Mesothelial cell of epicardium (in vitro differentiated cells): ENCODE measurements around the gene KYAT1. TPM values are rescaled to one million over a fixed set of nuclear protein-coding genes. Genes with fewer than 3 reads are reported as not detected.

Source experiments
- DNase-seq, 2 experiments: peaks; one replicate each; pipeline ENCODE4 v3.0.0; 2021; ENCODE audit warnings: low spot score in 2 of 2; ENCODE audit not compliant: unreplicated experiment in 2 of 2
- H3K27ac Mint-ChIP-seq: 2 replicates; pipeline ENCODE4 v1.8.0; 2021; ENCODE audit warnings: mixed read lengths
- H3K27me3 Mint-ChIP-seq: 2 replicates; pipeline ENCODE4 v1.8.0; 2021; ENCODE audit warnings: low read depth, mixed read lengths
- H3K36me3 Mint-ChIP-seq: 2 replicates; pipeline ENCODE4 v1.8.0; 2021; ENCODE audit warnings: mixed read lengths
- H3K4me1 Mint-ChIP-seq: 2 replicates; pipeline ENCODE4 v1.8.0; 2021; ENCODE audit warnings: mixed read lengths
- H3K4me3 Mint-ChIP-seq: 2 replicates; pipeline ENCODE4 v1.8.0; 2021; ENCODE audit warnings: mild to moderate bottlenecking, moderate library complexity, mixed read lengths
- H3K9me3 Mint-ChIP-seq: 2 replicates; pipeline ENCODE4 v1.8.0; 2021; ENCODE audit warnings: mixed read lengths
- total RNA-seq: library from RNA; stranded (reverse); gene quantifications from 3 replicates; pipeline ENCODE4 v1.2.1, GENCODE V29; 2021
- TF ChIP-seq, protein P1 (sequence below): fragments of 200-600 bp; sonication (generic); IDR thresholded peaks from one replicate; pipeline ENCODE4 v1.5.0; 2021; ENCODE audit warnings: antibody characterized with exemption; ENCODE audit not compliant: unreplicated experiment

KYAT1 gene
- total RNA-seq, 1 donor from 2014 or later, result 9.2 TPM

GRCh38 chr9:128916745-128917144, 35.0 kb upstream of the KYAT1 start:
- Mint-ChIP-seq H3K27ac (peak overlapping the region; percentile 63), H3K27me3 (no peaks in the 10 kb centered on the region), H3K36me3 (peaks cover 10% of the 10 kb centered on the region)

GRCh38 chr9:128916204-128916603, 34.5 kb upstream of the KYAT1 start:
- peaks cover 24% of the 10 kb centered on the region for H3K4me1 Mint-ChIP-seq
- no peaks in the 10 kb centered on the region for H3K27me3 Mint-ChIP-seq
- H3K4me3 Mint-ChIP-seq, result no peak overlapping the region
- no peak for DNase-seq
- TF ChIP-seq, protein P1, sequence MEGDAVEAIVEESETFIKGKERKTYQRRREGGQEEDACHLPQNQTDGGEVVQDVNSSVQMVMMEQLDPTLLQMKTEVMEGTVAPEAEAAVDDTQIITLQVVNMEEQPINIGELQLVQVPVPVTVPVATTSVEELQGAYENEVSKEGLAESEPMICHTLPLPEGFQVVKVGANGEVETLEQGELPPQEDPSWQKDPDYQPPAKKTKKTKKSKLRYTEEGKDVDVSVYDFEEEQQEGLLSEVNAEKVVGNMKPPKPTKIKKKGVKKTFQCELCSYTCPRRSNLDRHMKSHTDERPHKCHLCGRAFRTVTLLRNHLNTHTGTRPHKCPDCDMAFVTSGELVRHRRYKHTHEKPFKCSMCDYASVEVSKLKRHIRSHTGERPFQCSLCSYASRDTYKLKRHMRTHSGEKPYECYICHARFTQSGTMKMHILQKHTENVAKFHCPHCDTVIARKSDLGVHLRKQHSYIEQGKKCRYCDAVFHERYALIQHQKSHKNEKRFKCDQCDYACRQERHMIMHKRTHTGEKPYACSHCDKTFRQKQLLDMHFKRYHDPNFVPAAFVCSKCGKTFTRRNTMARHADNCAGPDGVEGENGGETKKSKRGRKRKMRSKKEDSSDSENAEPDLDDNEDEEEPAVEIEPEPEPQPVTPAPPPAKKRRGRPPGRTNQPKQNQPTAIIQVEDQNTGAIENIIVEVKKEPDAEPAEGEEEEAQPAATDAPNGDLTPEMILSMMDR, result no peak
- no peaks in the 10 kb centered on the region for H3K9me3 Mint-ChIP-seq
- peaks cover 10% of the 10 kb centered on the region for H3K36me3 Mint-ChIP-seq
- H3K27ac Mint-ChIP-seq, result no peak overlapping the region

More at GRCh38 chr9:128916745-128917144, 35.0 kb upstream of the KYAT1 start:
- DNase-seq, result no peak
- peaks cover 23% of the 10 kb centered on the region for H3K4me1 Mint-ChIP-seq
- TF ChIP-seq, protein P1, result no peak
- no peaks in the 10 kb centered on the region for H3K9me3 Mint-ChIP-seq
- no peak overlapping the region for H3K4me3 Mint-ChIP-seq

- TF ChIP-seq, protein P1, result no peak
- no peak for DNase-seq
- Mint-ChIP-seq H3K27ac (no peak overlapping the region), H3K4me1 (peaks cover 22% of the 10 kb centered on the region), H3K4me3 (no peak overlapping the region), H3K9me3 (no peaks in the 10 kb centered on the region), H3K27me3 (no peaks in the 10 kb centered on the region), H3K36me3 (peaks cover 13% of the 10 kb centered on the region)
These were observed 32.4 kb upstream of the KYAT1 start for GRCh38 chr9:128913995-128914772.

DNA sequence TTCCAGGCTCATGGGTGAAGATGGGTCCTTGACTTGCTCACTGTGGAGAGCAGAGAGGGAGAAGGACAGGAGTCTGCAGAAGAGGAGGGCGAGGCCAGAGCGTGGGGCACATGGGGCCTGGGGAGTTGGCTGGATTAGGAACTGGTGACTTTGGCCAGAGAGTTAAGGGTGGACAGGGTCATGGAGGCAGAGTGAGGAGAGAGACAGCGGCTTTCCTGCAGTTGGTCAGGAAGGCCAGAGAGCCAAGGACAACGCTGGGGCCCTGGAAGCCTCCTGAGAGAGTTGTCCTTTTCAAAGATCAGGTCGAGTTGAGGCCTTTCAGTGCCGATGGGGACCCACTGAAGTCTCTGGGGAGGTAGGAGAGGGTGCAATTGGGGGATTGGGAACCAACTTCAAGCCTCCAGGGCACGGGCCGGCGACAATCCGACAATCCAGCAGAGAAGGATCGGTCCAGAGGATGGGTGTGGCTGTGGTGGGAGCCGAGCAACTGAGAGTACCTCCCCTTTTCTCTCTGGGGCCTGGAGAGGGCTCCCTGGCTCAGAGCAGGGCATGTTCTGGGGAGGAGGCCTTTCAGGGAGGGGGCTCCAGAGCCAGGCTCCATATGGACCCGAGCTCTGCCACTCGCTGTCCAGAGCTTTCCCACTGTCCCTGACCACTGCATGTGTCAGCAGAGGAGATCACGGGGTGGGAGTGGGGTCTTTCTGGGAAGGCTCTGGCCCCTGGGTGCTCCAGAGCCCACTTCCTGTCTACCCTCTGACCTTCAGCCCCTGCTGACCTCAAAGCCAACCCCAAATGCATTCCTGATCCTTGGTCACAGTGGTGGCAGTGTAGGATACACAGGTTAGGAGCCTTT, 31.5 kb upstream of the KYAT1 start:
- Mint-ChIP-seq H3K4me1 (peaks cover 22% of the 10 kb centered on the region), H3K27ac (peak overlapping the region; percentile 51), H3K36me3 (peaks cover 21% of the 10 kb centered on the region), H3K4me3 (no peak overlapping the region), H3K27me3 (no peaks in the 10 kb centered on the region), H3K9me3 (no peaks in the 10 kb centered on the region)
- TF ChIP-seq, protein P1, result no peak
- no peak for DNase-seq

GRCh38 chr9:128912270-128912853, 30.6 kb upstream of the KYAT1 start:
- Mint-ChIP-seq H3K27me3 (no peaks in the 10 kb centered on the region), H3K36me3 (peaks cover 27% of the 10 kb centered on the region), H3K9me3 (no peaks in the 10 kb centered on the region), H3K27ac (peak overlapping the region; percentile 79), H3K4me1 (peaks cover 22% of the 10 kb centered on the region), H3K4me3 (no peak overlapping the region)
- DNase-seq, result no peak
- TF ChIP-seq, protein P1, result no peak
